ENCODE measurements around the gene SLC1A7. TPM values are rescaled to one million over a fixed set of nuclear protein-coding genes. Genes with fewer than 3 reads are reported as not detected.

SLC1A7 gene
- total and polyA plus RNA-seq, 2 of the 13 experiments (the other 11 are each of a cell fraction or from before 2014, with no cell fraction given): 0.04 to 2.0 TPM

GRCh38 chr1:53160924-53161378, 18.5 kb upstream of the SLC1A7 start (continued):
- no peak for TF ChIP-seq HCFC1 (IDR thresholded peaks at IDR 0.05; ENCODE audit: low read depth, low read length)
- TF ChIP-seq SIN3A (IDR thresholded peaks at IDR 0.05; ENCODE audit: borderline replicate concordance, low read depth, low read length): peak; percentile 60; the same call in 1 of the 2 replicates
- TF ChIP-seq ZFAT (CRISPR knock-in tag; conservative IDR thresholded peaks at IDR 0.05): no peak
- TF ChIP-seq BCLAF1 (IDR thresholded peaks at IDR 0.05): no peak
- peak; percentile 49; the same call in 1 of the 2 replicates for TF ChIP-seq TRIM24 (CRISPR knock-in tag; IDR thresholded peaks at IDR 0.05)
- TF ChIP-seq ELF1 (CRISPR knock-in tag; IDR thresholded peaks at IDR 0.05): 0 out of 2 replicates have a peak, but pooled peaks have one; percentile 41
- no peak for TF ChIP-seq ZNF567 (CRISPR knock-in tag; IDR thresholded peaks at IDR 0.05; ENCODE audit: borderline replicate concordance)
- no peak for TF ChIP-seq SNAPC2 (CRISPR knock-in tag; IDR thresholded peaks at IDR 0.05)
- no peak for TF ChIP-seq DNMT1 (CRISPR knock-in tag; IDR thresholded peaks at IDR 0.05)
- TF ChIP-seq TFAP4 (IDR thresholded peaks at IDR 0.05; ENCODE audit: borderline replicate concordance, low read depth): peak; percentile 91; the same call in 1 of the 2 replicates
- no peak for TF ChIP-seq SP140L (CRISPR knock-in tag; IDR thresholded peaks at IDR 0.05; ENCODE audit: borderline replicate concordance)
- peak; percentile 63 for TF ChIP-seq PBX2 (CRISPR knock-in tag; IDR thresholded peaks at IDR 0.05)
- peak; percentile 67; the same call in 1 of the 2 replicates for TF ChIP-seq SRY (CRISPR knock-in tag; IDR thresholded peaks at IDR 0.05)
- no peak for TF ChIP-seq ZNF850 (CRISPR knock-in tag; conservative IDR thresholded peaks at IDR 0.05)
- TF ChIP-seq ZNF709 (CRISPR knock-in tag; IDR thresholded peaks at IDR 0.05): no peak
- 0 out of 2 replicates have a peak, but pooled peaks have one; percentile 45 for TF ChIP-seq ZNF800 (CRISPR knock-in tag; IDR thresholded peaks at IDR 0.05)
- TF ChIP-seq ZNF740 (CRISPR knock-in tag; IDR thresholded peaks at IDR 0.05): 0 out of 2 replicates have a peak, but pooled peaks have one; percentile 42
- no peak for TF ChIP-seq PAF1 (CRISPR knock-in tag; IDR thresholded peaks at IDR 0.05)
- TF ChIP-seq HNRNPUL1 (IDR thresholded peaks at IDR 0.05; ENCODE audit: low read depth, low read length): no peak
- TF ChIP-seq ZNF629 (CRISPR knock-in tag; conservative IDR thresholded peaks at IDR 0.05): peak; percentile 70
- peak; percentile 94 for TF ChIP-seq ZNF747 (CRISPR knock-in tag; IDR thresholded peaks at IDR 0.05; ENCODE audit: borderline replicate concordance)
- no peak for TF ChIP-seq ZNF724P (CRISPR knock-in tag; IDR thresholded peaks at IDR 0.05; ENCODE audit: borderline replicate concordance)
- peak; percentile 60 for TF ChIP-seq RAD21 (CRISPR knock-in tag; IDR thresholded peaks at IDR 0.05)

Measured in HepG2 (cell line).